ENCODE measurements around the gene UBE2D2.

DNA sequence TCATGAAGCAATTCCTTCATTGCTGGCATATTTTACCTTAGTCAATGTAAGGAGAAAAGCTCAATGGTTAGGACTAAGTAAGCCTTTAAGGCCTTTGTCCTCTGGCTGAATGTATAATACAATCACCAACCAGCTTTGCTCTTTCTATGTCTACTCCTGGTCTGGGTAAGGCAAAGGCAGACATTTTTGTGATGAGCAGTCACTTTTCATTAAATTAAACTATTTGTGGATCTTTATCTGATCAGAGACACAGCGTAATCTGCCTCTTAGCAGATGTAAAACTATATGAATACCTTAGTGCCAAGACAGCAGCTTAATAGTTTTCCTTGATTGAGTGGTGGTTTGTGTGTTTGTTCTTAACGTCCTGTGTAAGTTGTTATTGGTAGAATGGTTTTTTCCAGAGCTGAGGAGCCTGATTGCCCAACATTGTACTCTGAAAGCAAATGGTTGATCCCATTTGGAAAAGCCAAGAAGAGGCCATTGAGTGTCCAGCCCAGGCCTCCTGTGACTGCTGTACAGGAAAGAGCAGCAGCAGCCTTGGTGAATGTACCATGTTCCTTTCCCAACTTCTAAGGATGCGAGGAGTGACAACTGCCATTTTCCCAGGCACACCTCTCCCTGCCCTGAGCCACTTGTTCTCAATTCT is 70.5 kb downstream of the UBE2D2 start:
- TF ChIP-seq EP300 (IDR thresholded peaks at IDR 0.05) (no peak), POLR2A (IDR thresholded peaks at IDR 0.05; ENCODE audit: low read depth) (no peak)

All from esophagus muscularis mucosa (tissue), 2 donors.